ENCODE data around the gene LRRC53. TPM values are rescaled to one million over a fixed set of nuclear protein-coding genes. Genes with fewer than 3 reads are reported as not detected.

LRRC53 gene
- total and polyA plus RNA-seq, 12 donors, result not detected

DNA sequence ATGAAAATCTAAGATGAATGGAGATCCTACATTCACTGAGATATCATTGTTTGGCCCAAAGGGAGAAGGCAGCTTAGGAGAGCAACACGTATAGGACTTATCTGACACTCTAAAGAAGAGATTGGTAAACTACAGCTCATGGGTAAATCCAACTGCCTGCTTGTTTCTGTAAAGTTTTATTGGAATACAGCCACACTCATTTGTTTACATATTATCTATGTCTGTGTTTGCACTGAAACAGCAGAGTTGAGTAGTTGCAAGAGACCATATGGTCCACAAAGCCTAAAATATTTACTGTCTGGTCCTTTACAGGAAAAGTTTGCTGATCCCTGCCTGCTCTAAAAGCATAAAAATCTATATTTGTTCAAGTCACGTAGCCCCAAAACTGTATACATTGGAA, 14.3 kb upstream of the LRRC53 start:
- intact Hi-C loops (cut with DNase I), result no loop called here
- H3K9me3 ChIP-seq, result no peaks in the 10 kb centered on the region
- TF ChIP-seq, protein P1, sequence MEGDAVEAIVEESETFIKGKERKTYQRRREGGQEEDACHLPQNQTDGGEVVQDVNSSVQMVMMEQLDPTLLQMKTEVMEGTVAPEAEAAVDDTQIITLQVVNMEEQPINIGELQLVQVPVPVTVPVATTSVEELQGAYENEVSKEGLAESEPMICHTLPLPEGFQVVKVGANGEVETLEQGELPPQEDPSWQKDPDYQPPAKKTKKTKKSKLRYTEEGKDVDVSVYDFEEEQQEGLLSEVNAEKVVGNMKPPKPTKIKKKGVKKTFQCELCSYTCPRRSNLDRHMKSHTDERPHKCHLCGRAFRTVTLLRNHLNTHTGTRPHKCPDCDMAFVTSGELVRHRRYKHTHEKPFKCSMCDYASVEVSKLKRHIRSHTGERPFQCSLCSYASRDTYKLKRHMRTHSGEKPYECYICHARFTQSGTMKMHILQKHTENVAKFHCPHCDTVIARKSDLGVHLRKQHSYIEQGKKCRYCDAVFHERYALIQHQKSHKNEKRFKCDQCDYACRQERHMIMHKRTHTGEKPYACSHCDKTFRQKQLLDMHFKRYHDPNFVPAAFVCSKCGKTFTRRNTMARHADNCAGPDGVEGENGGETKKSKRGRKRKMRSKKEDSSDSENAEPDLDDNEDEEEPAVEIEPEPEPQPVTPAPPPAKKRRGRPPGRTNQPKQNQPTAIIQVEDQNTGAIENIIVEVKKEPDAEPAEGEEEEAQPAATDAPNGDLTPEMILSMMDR (IDR thresholded peaks at IDR 0.05), result no peak
- H3K36me3 ChIP-seq, result no peaks in the 10 kb centered on the region
- H3K4me3 ChIP-seq, result no peak overlapping the region
- WGBS, 2 donors, result 62 to 64% methylated on average over 2 of the region's 2 CpGs
- no peaks in the 10 kb centered on the region for H3K27me3 ChIP-seq
- no peak for DNase-seq
- ATAC-seq, result no peak
- no peak overlapping the region for H3K27ac ChIP-seq
- no peaks in the 10 kb centered on the region for H3K4me1 ChIP-seq

GRCh38 chr1:74523873-74524480, 11.6 kb upstream of the LRRC53 start:
- Histone ChIP-seq H3K4me1 (no peaks in the 10 kb centered on the region), H3K27ac (no peak overlapping the region), H3K4me3 (no peak overlapping the region), H3K9me3 (no peaks in the 10 kb centered on the region), H3K27me3 (no peaks in the 10 kb centered on the region), H3K36me3 (no peaks in the 10 kb centered on the region)
- 74 to 82% methylated on average over 2 of the region's 2 CpGs for WGBS, 2 donors
- TF ChIP-seq, protein P1 (IDR thresholded peaks at IDR 0.05), result no peak
- ATAC-seq (no peak), DNase-seq (no peak)
- intact Hi-C loops (cut with DNase I), result no loop called here

GRCh38 chr1:74522148-74522547, 9.7 kb upstream of the LRRC53 start:
- H3K4me1 ChIP-seq, result no peaks in the 10 kb centered on the region
- WGBS, 2 donors, result 32 to 47% methylated on average over 4 of the region's 4 CpGs
- H3K27me3 ChIP-seq, result no peaks in the 10 kb centered on the region
- H3K4me3 ChIP-seq, result no peak overlapping the region
- TF ChIP-seq, protein P1 (IDR thresholded peaks at IDR 0.05), result no peak
- DNase-seq (no peak), ATAC-seq (no peak)
- H3K9me3 ChIP-seq, result no peaks in the 10 kb centered on the region
- intact Hi-C loops (cut with DNase I), result no loop called here
- H3K36me3 ChIP-seq, result no peaks in the 10 kb centered on the region
- H3K27ac ChIP-seq, result no peak overlapping the region

GRCh38 chr1:74517599-74518051, 5.2 kb upstream of the LRRC53 start:
- no peaks in the 10 kb centered on the region for H3K27me3 ChIP-seq
- WGBS, 2 donors, result 80 to 84% methylated on average over 6 of the region's 6 CpGs
- ATAC-seq (no peak), DNase-seq (no peak)
- TF ChIP-seq, protein P1 (IDR thresholded peaks at IDR 0.05), result no peak
- no peaks in the 10 kb centered on the region for H3K9me3 ChIP-seq
- H3K36me3 ChIP-seq, result no peaks in the 10 kb centered on the region
- no peak overlapping the region for H3K27ac ChIP-seq
- H3K4me1 ChIP-seq, result peaks cover 0 to 4% (median 0%) of the 10 kb centered on the region in 9 donors
- intact Hi-C loops (cut with DNase I), result no loop called here
- no peak overlapping the region for H3K4me3 ChIP-seq

All from heart right ventricle (tissue), 16 donors.